DMS114 treated with DMSO at 0.1 percent for 48 hours (cell line): ENCODE results near the gene CTSA.

Experiments
- DNase-seq: peaks from one replicate; lab custom pipeline; 2025; ENCODE audit not compliant: unreplicated experiment; lab: John Stamatoyannopoulos, UW

Gene CTSA

DNA sequence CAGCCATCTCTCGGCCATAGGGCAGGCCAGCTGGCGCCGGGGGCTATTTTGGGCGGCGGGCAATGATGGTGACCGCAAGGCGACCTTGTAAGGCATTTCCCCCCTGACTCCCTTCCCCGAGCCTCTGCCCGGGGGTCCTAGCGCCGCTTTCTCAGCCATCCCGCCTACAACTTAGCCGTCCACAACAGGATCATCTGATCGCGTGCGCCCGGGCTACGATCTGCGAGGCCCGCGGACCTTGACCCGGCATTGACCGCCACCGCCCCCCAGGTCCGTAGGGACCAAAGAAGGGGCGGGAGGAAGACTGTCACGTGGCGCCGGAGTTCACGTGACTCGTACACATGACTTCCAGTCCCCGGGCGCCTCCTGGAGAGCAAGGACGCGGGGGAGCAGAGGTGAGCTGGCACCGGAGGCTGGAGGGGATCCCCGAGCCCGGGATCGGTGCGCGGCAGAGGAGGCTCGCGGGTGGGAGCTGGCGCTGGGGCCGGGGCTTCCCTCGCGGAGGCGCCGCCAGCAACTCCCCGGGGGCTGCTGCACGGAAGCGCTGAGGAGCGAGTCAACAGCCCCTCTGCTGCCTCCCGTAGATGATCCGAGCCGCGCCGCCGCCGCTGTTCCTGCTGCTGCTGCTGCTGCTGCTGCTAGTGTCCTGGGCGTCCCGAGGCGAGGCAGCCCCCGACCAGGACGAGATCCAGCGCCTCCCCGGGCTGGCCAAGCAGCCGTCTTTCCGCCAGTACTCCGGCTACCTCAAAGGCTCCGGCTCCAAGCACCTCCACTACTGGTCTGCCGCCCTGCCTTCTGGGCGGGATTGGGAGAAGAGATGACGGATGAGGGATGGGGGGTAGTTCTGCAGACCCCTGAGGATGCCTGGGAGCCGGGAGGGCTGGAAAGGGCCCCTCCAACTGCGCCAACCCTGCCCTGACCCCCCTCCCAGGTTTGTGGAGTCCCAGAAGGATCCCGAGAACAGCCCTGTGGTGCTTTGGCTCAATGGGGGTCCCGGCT lies at the start of gene CTSA, which contains the start of gene NEURL2:
Gene CTSA (plus strand): TSS at position 351 of the 999 bp plus-strand sequence. CDS start 234 bp downstream, at position 585.
Gene NEURL2 (minus strand): TSS at position 224 of the 999 bp plus-strand sequence. CDS start 217 bp downstream, at position 7.
- peak; percentile 67 for DNase-seq

DNA sequence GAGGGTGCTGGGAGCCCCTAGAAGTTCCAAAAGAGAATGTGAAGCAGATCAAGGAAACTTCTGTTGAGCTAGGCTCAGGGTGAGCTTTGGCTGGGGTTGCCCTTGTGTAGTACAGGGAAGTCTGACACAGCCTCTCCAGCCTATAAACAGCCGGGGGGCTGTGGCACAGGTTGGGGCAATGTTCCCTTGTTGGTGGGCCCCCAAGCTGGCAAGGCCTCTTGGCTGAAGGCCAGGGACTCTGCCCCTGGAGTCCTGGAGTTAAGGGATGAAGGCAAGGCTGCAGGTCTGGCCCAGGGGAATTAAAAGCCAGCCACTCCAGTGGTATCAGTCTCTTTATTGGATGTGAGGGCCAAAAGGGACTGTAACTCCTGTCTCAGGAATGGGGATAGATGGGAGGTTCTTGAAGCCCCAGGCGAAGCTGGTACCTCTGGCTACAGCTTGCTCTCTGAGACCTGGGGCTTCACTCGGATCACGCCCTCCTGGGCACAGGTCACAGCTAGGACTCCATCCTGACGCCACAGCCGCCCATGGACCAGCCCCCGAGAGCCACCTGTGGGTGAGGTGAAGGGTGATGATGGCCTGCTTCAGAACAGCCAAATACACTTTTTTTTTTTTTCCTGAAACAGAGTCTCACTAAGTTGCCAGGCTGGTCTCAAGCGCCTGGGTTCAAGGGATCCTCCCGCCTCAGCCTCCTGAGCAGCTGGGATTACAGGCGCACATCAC lies 49.6 kb upstream of the CTSA start:
- no peak for DNase-seq

DNA sequence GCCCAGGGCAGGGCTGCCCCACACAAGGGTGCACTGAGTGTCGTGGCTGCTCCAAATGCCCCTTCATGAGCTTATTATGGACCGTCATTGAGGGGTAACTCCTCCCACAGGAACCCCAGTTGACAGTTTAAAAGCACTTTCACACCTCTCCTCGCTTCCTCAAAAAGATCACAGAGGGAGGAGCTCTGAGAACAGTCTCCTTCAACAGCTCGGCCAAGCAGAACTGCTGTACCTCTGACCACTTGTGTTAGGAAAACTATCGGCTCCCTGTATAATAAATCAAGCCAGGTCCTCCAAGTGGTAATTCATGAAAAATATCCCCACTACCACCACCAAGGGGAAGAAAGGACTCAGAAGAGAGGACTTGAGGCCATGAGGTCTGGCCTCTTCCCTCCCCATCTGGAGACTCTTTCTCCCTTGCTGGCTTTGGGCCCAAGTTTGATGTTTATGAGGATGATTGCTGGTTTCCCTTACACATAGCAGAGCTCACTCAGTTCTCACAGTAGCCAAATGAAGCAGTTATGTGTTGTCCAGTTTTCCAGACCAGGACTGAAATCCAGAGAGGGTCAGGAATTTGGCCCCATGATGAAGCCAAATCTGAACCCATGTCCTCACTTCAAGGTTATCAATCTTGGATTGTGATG lies 48.8 kb upstream of the CTSA start:
- no peak for DNase-seq

DNA sequence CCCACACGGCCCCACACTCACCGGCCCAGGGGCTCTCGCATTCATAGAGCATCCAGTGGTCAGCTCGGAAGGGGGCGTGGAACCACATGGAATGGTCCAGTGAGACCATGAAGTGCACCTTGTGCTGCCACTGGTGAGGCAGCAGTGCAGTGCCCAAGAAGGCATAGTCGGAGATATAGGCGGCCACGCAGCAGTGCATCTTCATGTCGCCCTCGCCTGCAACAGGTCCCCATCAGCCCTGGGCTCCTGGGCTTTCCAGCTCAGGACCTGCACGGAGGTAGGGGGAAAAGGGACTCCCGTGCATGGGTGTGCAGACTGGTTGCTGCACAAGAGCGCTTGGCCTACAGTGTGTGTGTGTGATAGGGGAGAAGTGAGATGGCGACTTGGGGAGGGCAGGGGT lies 47.6 kb upstream of the CTSA start:
- DNase-seq: no peak

DNA sequence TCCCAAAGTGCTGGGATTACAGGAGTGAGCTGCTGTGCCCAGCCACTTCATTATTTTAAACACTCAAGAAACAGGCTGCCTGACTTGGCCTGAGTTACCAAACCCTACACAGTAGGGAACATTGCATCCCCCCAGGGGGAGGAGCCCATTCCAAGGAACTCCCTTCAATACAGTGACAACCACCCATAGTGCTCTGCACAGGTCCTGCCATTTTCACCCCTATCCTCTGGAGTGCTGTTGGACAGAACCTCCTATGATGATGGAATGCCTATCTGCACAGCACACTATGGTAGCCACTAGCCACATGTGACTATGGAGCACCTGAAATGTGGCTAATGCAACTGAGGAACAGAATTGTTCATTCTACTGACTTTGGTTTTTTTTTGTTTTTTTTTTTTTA lies 45.7 kb upstream of the CTSA start:
- DNase-seq: no peak

DNA sequence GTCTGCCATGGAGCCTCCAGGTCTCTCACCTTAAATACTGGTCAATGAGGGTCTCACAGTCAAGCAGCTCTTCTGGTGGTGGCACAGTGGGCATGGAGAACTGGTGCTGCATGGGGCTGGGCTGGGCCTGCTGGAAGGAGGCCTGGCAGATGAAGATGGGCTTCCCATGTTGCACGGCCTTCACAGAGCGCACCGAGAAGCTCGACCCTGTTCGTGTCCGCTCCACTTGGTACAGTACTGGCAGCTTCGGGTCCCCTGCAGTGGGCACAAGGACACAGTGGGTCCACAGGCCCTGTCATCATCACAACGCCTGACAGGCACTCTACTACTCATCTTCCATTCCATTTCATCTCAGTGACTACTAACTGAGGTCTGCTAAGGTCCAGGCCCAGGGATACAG lies 42.7 kb upstream of the CTSA start:
- no peak for DNase-seq

DNA sequence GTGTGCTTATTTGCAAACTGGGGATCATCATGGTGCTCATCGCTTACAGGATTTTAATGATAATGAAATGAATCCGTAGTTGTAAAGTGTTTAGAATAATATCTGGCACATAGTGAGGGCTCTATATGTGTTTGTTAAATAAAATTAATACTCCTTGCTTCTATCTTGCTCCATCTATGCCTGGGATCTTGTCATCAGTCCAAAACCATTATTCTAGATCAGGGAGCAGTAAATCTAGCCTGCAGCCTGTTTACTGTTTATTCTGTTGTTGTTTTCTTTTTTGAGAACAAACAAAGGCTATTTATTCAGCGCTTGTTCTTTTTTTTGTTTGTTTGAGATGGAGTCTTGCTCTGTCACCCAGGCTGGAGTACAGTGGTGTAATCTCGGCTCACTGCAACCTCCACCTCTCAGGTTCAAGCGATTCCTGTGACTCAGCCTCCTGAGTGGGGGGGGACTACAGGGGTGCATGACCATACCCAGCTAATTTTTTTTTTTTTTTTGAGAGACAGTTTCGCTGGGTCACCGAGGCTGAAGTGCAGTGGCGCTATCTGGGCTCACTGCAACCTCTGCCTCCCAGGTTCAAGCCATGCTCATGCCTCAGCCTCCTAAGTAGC lies 42.1 kb upstream of the CTSA start:
- no peak for DNase-seq

DNA sequence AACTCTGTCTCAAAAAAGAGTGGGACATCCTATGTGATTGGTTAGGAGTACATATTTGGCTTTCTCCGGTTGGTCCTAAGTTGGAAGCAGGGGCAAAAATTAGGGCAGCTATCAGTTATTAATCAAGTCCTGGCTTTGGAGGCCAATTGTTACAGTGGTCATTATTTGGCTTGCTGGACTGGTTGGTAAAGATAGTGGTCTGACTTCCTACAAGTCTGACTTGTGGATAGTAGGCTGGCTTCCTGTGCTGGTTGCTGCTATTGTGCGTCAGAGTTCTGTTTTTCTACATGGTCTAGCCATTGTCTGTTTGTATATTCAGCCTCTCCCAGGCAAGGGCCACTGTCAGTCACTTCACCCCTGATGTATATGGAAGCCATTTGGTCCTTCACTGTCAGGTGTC lies 40.9 kb upstream of the CTSA start:
- DNase-seq: no peak

DNA sequence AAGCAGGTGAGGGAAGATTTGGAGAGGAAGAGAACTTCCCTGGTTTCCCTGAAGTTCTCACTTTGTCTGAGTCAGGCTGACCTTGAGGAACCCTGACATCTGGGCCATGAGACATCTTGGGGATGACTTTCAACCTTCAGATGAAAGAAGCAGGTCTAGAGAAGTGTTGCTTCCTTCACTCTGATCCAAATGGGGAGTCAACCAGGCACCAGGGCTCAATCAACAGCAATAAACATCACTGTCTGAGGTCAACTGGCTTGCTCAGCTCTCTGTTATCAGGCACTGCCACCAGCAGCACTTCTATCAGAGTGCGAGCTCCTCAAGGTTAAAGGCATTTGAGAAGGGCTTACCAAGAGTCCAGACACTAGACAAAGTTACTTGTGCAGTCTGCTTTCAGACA lies 40.2 kb upstream of the CTSA start:
- DNase-seq: no peak

DNA sequence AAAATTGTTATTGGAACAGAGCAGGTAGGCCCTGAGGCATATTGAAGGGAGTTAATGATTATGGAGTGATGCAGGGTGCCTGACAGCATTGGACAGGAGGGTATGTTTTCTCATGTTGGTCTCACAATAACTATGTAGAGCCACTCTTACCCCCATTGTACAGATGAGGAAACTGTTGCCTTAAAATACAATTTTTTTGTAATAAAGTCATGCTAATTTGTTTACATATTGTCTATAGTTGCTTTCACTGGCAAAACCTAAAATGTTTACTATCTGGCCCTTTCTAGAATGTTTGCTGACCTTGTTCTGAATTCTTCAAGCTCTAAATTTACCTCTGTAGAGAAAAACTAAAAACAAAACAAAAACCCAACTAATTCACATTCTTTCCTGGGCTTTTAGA lies 39.6 kb upstream of the CTSA start:
- DNase-seq: no peak

DNA sequence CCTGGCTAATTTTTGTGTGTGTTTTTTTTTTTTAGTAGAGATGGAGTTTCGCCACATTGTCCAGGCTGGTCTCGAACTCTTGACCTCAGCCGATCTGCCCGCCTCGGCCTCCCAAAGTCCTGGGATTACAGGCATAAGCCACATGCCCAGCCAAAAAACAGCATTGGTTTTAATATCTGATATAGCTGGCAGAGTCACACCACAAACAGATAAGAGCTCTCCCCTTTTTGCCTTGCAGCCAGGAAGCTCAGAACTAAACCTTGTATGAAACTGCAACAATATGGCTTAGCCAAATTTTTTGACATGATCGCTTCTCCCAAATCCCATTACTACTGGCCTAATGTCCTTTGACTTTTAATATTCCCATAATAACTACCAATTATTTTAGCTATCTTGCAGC lies 38.8 kb upstream of the CTSA start:
- no peak for DNase-seq

DNA sequence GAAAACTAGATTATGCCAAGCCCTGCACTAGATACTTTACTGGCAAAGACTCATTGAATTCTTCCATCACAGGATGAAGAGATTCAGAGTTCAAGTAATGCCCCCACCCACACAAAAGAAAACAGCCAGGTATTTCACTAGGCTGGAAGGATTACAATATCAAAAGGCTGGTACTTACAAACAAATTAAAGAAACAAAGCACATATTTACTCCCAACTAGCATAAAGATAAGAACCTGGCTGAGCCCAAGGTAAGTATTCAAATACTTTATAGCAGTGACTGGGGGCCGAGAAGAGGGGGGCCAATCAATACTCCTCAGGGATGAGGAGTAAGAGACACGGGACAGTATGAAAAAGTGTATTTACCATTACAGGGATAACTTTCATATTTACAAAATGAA lies 37.7 kb upstream of the CTSA start:
- no peak for DNase-seq

DNA sequence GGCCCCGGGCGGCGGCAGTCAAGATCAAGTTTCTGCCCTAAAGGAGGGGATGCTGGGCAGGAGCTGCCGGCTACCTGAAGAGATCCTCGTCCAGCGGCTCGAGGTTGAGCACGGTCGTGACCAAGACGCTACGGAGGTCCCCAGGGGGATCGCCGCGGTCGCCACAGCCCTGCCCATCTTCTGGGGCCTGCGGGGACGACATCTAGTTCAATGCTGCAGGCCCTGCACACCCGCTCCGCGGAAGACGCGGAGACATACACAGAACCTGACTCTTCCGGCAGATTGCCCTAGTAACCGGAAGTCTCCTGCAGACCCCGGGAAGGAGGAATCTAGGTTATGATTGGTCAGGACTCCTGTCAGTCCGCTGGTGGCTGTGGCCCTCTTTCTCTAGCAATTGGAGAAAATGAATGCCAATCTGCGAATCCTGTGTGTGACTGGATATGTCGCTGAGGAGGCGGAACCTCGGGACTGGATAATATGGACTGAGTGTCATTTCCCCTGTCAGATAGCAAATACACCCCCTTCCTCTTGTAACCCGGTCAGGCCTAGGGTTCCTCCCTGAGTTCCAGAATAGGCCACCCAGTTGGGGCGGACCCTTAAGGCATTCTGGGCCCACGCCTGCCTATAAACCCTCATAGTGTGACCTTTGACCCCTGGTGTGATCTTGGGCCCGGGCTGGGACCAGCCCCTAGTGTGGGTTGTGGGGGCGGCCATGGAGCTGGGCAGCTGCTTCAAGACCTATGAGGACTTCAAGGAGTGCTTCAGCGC lies 33.8 kb upstream of the CTSA start, which contains the start of the genes ACOT8 and ZSWIM3:
Gene ACOT8 (minus strand): TSS at position 279 of the 768 bp plus-strand sequence. CDS start 77 bp downstream, at position 202.
Gene ZSWIM3 (plus strand): TSS at position 501 of the 768 bp plus-strand sequence. CDS start 212 bp downstream, at position 713.
- DNase-seq: peak; percentile 98

DNA sequence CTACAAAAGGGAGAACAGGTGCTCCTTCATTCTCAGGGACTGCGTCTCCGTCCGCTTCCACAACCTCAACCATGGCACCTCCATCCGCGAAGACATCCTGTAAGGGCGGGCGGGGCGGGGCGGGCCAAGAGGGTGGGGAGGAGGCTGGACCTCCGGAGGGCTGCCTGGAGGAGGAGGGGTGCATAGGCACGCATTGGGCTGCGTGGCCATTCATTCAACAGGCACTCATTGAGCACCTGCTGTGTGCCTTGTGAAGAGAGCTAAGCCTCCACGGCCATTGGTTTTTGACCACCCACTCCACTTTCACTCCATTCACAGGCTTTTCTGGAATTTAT lies 33.3 kb upstream of the CTSA start:
- DNase-seq: no peak

DNA sequence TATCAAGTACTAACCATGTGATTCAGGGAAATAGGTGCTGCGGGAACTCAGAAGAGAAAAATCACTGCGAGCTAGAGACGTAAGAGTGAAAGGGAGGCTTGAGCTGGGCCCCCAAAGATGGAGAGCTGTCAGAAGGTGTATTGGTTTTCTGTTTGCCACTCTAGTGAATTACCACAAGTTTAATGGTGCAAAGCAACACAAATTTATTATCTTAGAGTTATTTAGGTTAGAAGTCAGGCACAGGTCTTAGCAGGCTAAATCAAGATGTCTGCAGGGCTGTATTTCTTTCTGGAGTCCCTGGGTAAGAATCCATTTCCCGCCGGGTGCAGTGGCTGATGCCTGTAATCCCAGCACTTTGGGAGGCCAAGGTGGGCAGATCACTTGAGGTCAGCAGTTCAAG lies 31.2 kb upstream of the CTSA start:
- no peak for DNase-seq

DNA sequence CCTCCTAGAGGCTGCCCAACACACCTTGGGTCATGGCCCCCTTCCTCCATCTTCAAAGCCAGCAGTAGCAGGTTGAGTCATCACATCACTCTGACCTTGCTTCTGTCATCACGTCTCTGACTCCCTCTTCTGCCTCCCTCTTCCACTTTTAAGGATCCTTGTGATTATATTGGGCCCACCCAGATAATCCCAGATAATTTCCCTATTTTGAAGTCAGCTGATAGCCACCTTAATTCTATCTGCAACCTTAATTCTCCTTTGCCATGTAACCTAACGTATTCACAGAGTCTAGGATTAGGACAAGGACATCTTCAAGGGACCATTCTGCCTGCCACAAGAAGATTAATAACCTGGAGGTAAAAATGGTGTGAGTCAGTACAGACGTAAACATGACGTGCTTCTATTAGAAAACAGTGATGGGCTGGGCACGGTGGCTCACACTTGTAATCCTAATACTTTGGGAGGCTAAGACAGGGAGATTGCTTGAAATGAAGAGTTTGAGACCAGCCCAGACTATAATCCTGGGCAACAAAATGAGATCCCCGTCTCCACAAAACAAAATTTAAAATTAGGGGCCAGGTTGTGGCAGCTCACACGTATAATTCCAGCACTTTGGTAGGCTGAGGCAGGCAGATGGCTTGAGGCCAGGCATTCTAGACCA lies 30.4 kb upstream of the CTSA start:
- DNase-seq: no peak

DNA sequence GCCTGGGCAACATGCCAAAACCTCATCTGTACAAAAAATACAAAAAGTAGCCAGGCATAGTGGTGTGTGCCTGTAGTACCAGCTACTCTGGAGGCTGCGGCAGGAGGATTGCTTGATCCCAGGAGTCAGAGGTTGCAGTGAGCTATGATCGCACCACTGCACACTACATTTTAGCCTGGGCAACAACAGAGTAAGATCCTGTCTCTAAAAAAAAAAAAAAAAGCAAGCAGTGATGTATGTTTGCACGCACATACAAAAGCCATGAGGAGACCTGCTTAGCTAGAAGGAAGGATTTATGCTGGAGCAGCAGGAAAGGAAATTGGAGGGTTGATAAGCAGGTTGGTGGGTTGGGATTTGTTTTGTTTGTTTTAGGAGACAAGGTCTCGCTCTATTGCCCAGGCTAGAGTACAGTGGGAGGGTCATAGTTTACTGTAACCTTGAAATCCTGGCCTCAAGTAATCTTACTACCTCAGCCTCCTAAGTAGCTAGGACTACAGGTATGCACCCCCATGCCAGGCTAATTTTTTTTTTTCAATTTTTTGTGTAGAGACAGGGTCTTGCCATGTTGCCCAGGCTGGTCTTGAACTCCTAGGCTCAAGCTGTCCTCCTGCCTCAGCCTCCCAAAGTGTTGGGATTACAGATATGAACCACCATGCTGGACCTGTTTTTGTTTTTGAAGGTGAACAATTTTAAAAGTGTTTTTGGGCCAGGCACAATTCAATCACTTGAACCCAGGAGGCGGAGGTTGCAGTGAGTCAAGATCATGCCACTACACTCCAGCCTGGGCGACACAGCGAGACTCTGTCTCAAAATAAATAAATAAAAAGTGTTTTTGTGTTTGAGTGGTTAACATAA lies 29.7 kb upstream of the CTSA start:
- DNase-seq: no peak

DNA sequence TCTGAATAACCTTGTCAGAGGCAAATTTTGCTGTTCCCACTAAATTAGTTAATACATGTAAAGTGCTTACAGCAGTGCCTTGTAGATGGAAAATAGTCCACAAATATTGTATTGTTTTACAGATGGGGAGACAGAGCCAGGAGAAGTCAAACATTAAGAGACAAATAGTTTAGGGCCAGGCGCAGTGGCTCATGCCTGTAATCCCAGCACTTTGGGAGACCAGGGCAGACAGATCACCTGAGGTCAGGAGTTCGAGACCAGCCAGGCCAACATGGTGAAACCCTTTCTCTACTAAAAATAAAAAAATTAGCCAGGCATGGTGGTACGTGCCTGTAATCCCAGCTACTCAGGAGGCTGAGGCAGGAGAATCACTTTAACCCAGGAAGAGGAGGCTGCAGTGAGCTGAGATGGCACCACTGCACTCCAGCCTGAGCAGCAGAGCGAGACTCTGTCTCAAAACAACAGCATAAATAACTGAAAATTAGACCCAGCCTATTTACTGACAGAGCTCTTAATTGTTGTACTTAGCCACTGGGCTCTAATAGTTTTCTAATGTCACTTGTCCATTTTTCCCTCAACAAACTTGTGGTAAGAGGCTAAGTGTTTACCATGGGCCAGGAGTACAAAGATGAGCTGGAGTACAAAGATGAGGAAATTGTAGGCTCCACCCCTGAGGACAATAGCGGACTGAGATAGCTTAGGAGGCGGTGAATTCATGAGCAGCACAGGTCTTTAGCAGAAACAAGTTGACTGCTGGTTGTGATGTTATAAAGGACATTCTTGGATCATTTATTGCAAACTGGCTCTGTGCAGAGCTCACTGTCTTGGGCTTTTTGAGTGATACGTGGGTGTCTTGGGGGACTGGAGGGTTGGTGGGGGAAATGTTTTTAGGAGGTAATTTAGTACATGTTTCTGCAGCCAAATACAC lies 27.3 kb upstream of the CTSA start:
- no peak for DNase-seq
